Thyroid gland (tissue), 4 donors: ENCODE results near the gene ERAS.

Source experiments
- CTCF ChIP-seq, 6 experiments: fragments of 200-600 bp in 3 of 6; fragments of 450-650 bp in 3 of 6; sonication (generic) in 3 of 6; IDR thresholded peaks; one replicate each; pipeline ENCODE4 v1.5.1; 2016 to 2019; ENCODE audit warnings: antibody characterized with exemption in 6 of 6, mild to moderate bottlenecking in 2 of 6, inconsistent platforms in 1 of 6, moderate library complexity in 1 of 6
- POLR2A ChIP-seq, 2 donors: fragments of 450-650 bp; IDR thresholded peaks; one replicate each; pipeline ENCODE4 v1.6.1; 2017; ENCODE audit warnings: antibody characterized with exemption in 2 of 2, mild to moderate bottlenecking in 2 of 2, moderate library complexity in 1 of 2

- no peak for TF ChIP-seq CTCF (IDR thresholded peaks at IDR 0.05)
- no peak for TF ChIP-seq POLR2A (IDR thresholded peaks at IDR 0.05)
These were observed 8.2 kb upstream of the ERAS start for GRCh38 chrX:48818098-48818497.
